Endothelial cell of umbilical vein (primary cell): Measurements from ENCODE around the gene SEMA4B. TPM values are rescaled to one million over a fixed set of nuclear protein-coding genes. Genes with fewer than 3 reads are reported as not detected.
A peak's percentile ranks its signal among the peaks of the same experiment; 100 is the strongest.

Experiments used
- BruUV-seq: library from RNA; stranded (reverse); fragments of 400-500 nt; replicated peaks from 2 replicates; lab custom pipeline; 2021; lab: Mats Ljungman, UMichigan
- CTCF ChIA-PET: fragments of 300-600, 350-600 bp; sonication (Branson Sonifier 250); formaldehyde crosslinking; loops from one replicate; lab custom pipeline; 2021; ENCODE audit warnings: antibody characterized with exemption, inconsistent platforms; lab: Charles Lee
- POLR2A ChIA-PET: fragments of 300-600, 350-600 bp; sonication (Branson Sonifier 250); formaldehyde crosslinking; loops from one replicate; lab custom pipeline; 2021; ENCODE audit warnings: antibody characterized with exemption, inconsistent platforms; lab: Charles Lee
- DNase-seq: peaks from one replicate; pipeline ENCODE4 v3.0.0-alpha.2; 2011; ENCODE audit warnings: low read depth, low spot score
- FAIRE-seq: peaks from 2 replicates; lab custom pipeline; 2011; peaks lifted over from hg19 to GRCh38; lab: Jason Lieb, UNC
- H2AFZ ChIP-seq: 2 replicates; pipeline ENCODE4 v1.6.0; 2012; ENCODE audit warnings: low read depth, low read length, control low read depth, inconsistent platforms
- H3K27ac ChIP-seq: 2 replicates; pipeline ENCODE4 v1.5.1; 2011; ENCODE audit warnings: low read depth, mild to moderate bottlenecking, control low read depth, low read length, moderate library complexity; ENCODE audit not compliant: insufficient read depth
- H3K27me3 ChIP-seq, 2 experiments: 2 replicates each; pipeline versions ENCODE4 v1.6.0 to v1.6.1; 2011; ENCODE audit warnings: low read length in 2 of 2, mixed read lengths in 1 of 2; ENCODE audit not compliant: control insufficient read depth in 2 of 2, insufficient read depth in 2 of 2
- H3K36me3 ChIP-seq, 2 experiments: 2 replicates in 1 of 2; 3 replicates in 1 of 2; pipeline ENCODE4 v1.5.1; 2011; ENCODE audit warnings: low read length in 2 of 2, mild to moderate bottlenecking in 1 of 2, moderate library complexity in 1 of 2; ENCODE audit not compliant: control insufficient read depth in 2 of 2, insufficient read depth in 2 of 2; ENCODE audit errors: extremely low read depth in 1 of 2
- H3K4me1 ChIP-seq: 3 replicates; pipeline ENCODE4 v1.5.1; 2011; ENCODE audit warnings: mild to moderate bottlenecking, low read length; ENCODE audit not compliant: control insufficient read depth, insufficient read depth; ENCODE audit errors: extremely low read depth
- H3K4me2 ChIP-seq: 2 replicates; pipeline ENCODE4 v1.6.1; 2011; ENCODE audit warnings: low read length, control low read depth, mixed read lengths; ENCODE audit not compliant: insufficient read depth
- H3K4me3 ChIP-seq, 3 experiments: fragments of 200-600 bp in 1 of 3; sonication (generic), shearing (Covaris generic) in 1 of 3; replicated peaks in 1 of 3; 2 replicates each; pipeline ENCODE4 v1.5.1; 2011 to 2016; ENCODE audit warnings: control low read depth in 3 of 3, low read length in 3 of 3, mild to moderate bottlenecking in 2 of 3, inconsistent platforms in 1 of 3, low read depth in 1 of 3, moderate library complexity in 1 of 3; ENCODE audit not compliant: insufficient read depth in 1 of 3
- H3K79me2 ChIP-seq: 2 replicates; pipeline ENCODE4 v1.6.0; 2012; ENCODE audit warnings: low read length, inconsistent platforms; ENCODE audit not compliant: control insufficient read depth, insufficient read depth
- H3K9ac ChIP-seq: replicated peaks from 2 replicates; pipeline ENCODE3; 2011; ENCODE audit warnings: low read length, control low read depth; ENCODE audit not compliant: insufficient read depth; ENCODE audit errors: extremely low read depth
- H3K9me1 ChIP-seq: replicated peaks from 3 replicates; pipeline ENCODE4 v1.6.0; 2011; ENCODE audit warnings: mild to moderate bottlenecking, low read length; ENCODE audit not compliant: control insufficient read depth, insufficient read depth; ENCODE audit errors: extremely low read depth
- H3K9me3 ChIP-seq: replicated peaks from 2 replicates; pipeline ENCODE4 v1.5.1; 2012; ENCODE audit warnings: low read length, inconsistent platforms; ENCODE audit not compliant: control insufficient read depth, insufficient read depth
- H4K20me1 ChIP-seq: replicated peaks from 2 replicates; pipeline ENCODE3; 2011; ENCODE audit warnings: mild to moderate bottlenecking, low read length; ENCODE audit not compliant: control insufficient read depth, insufficient read depth; ENCODE audit errors: extremely low read depth
- FOS ChIP-seq: IDR thresholded peaks from 2 replicates; pipeline ENCODE4 v1.6.1; 2011; ENCODE audit warnings: mild to moderate bottlenecking, low read length, moderate library complexity, borderline replicate concordance; ENCODE audit not compliant: insufficient read depth
- dilution Hi-C: fragments of 300-500 bp; cut with MboI; formaldehyde crosslinking; loops from one replicate; pipeline ENCODE4 v1.15.0; 2019; ENCODE audit warnings: low sequenced_read_pairs; ENCODE audit not compliant: extremely low pct_ligation_motif_present
- intact Hi-C: fragments of 100-400 bp; cut with micrococcal nuclease; formaldehyde crosslinking; loops from one replicate; pipeline ENCODE4 v1.10.0; 2022
- polyA plus RNA-seq, 4 experiments: library from polyadenylated mRNA; depleted of rRNA in 3 of 4; stranded (reverse) in 3 of 4; unstranded in 1 of 4; fragments of >200 nt; gene quantifications; 2 replicates each; pipeline versions ENCODE4 v1.2.1 to v1.2.3, GENCODE V29; 2011 to 2012; ENCODE audit warnings: missing spikeins in 1 of 4
- total RNA-seq: library from RNA; stranded (reverse); gene quantifications from 2 replicates; pipeline ENCODE4 v1.2.3, GENCODE V29; 2021
- TF ChIP-seq, protein P1 (sequence below), 2 donors: IDR thresholded peaks; 1 replicate in 1 of 2; 2 replicates in 1 of 2; pipeline ENCODE4 v1.5.1; 2011; ENCODE audit warnings: low read length in 2 of 2, mild to moderate bottlenecking in 2 of 2, moderate library complexity in 2 of 2, control low read depth in 1 of 2, inconsistent platforms in 1 of 2, low read depth in 1 of 2; ENCODE audit not compliant: insufficient read depth in 1 of 2; ENCODE audit errors: extremely low read depth in 1 of 2

Gene SEMA4B
- total and polyA plus RNA-seq, 2 donors (not counting 3 experiments of a cell fraction or from before 2014, with no cell fraction given): 6.1 to 7.1 TPM

- Histone ChIP-seq H3K4me1 (peaks cover 12% of the 10 kb centered on the region), H3K27ac (no peak overlapping the region), H3K4me3 (no peak overlapping the region), H3K36me3 (no peaks in the 10 kb centered on the region), H3K9me1 (no peaks in the 10 kb centered on the region), H3K79me2 (no peaks in the 10 kb centered on the region), H3K27me3 (no peaks in the 10 kb centered on the region), H4K20me1 (no peaks in the 10 kb centered on the region), H3K9ac (no peak overlapping the region), H2AFZ (no peak overlapping the region), H3K4me2 (no peak overlapping the region), H3K9me3 (no peaks in the 10 kb centered on the region)
- ChIA-PET POLR2A (interaction anchor here (0.7 to 1.6 kb wide), 2 partner anchors 13 to 68 kb away, joined by 4 to 8 read pairs; no protein-coding TSS in a partner anchor), CTCF (interaction anchor here (0.6 to 4.4 kb wide), 19 partner anchors 8 to 73 kb away, joined by 3 to 34 read pairs (median 4); partner anchors contain the start of genes CIB1, GDPGP1, NGRN and SEMA4B)
- dilution Hi-C loops (loop anchor here (10.0 kb wide), 1 partner anchor 70 kb away; no protein-coding TSS in a partner anchor), intact Hi-C loops (loop anchor here (10.0 kb wide), 1 partner anchor 320 kb away; the partner anchor contains the start of gene AP3S2)
- TF ChIP-seq, protein P1, sequence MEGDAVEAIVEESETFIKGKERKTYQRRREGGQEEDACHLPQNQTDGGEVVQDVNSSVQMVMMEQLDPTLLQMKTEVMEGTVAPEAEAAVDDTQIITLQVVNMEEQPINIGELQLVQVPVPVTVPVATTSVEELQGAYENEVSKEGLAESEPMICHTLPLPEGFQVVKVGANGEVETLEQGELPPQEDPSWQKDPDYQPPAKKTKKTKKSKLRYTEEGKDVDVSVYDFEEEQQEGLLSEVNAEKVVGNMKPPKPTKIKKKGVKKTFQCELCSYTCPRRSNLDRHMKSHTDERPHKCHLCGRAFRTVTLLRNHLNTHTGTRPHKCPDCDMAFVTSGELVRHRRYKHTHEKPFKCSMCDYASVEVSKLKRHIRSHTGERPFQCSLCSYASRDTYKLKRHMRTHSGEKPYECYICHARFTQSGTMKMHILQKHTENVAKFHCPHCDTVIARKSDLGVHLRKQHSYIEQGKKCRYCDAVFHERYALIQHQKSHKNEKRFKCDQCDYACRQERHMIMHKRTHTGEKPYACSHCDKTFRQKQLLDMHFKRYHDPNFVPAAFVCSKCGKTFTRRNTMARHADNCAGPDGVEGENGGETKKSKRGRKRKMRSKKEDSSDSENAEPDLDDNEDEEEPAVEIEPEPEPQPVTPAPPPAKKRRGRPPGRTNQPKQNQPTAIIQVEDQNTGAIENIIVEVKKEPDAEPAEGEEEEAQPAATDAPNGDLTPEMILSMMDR (IDR thresholded peaks at IDR 0.05; ENCODE audit: extremely low read depth in 1 of 2, insufficient read depth in 1 of 2, low read depth in 1 of 2, low read length in 2 of 2): peak in 1 of 2 donors; percentile 36
- no peak for TF ChIP-seq FOS
- DNase-seq (no peak), FAIRE-seq (peak; percentile 75)
- no TSS peak for BruUV-seq
Observed at GRCh38 chr15:90214553-90215196, 13.5 kb downstream of the SEMA4B start.
